ENCODE measurements around the gene DIPK2A. TPM values are rescaled to one million over a fixed set of nuclear protein-coding genes. Genes with fewer than 3 reads are reported as not detected.

DIPK2A gene
- total and polyA plus RNA-seq, 4 experiments from 2014 or later, result 7.8 to 22.8 (median 15.8) TPM

- H3K4me3 ChIP-seq (ENCODE audit: low read length in 2 of 2), result no peak overlapping the region
- ChIA-PET POLR2A (ENCODE audit: partially characterized antibody) (no interaction called here), CTCF (ENCODE audit: partially characterized antibody) (interaction anchor here (0.8 kb wide), 1 partner anchor 13 kb away, joined by 3 read pairs; no protein-coding TSS in a partner anchor)
- H3K27ac ChIP-seq (ENCODE audit: low read depth, low read length), result no peak overlapping the region
- no peaks in the 10 kb centered on the region for H3K9me3 ChIP-seq (ENCODE audit: control insufficient read depth in 1 of 2, low read length in 2 of 2)
- peaks cover 45 to 53% of the 10 kb centered on the region in 2 donors for H3K36me3 Mint-ChIP-seq
- peaks cover 13 to 41% (median 24%) of the 10 kb centered on the region in 4 donors for H3K4me1 Mint-ChIP-seq
- peaks cover 0 to 2% (median 0%) of the 10 kb centered on the region in 8 donors for H3K9me3 Mint-ChIP-seq
- no peaks in the 10 kb centered on the region for H3K27me3 ChIP-seq (ENCODE audit: insufficient read depth, low read length)
- H3K4me1 ChIP-seq (ENCODE audit: insufficient read depth, low read length), result peaks cover 9% of the 10 kb centered on the region
- DNase-seq, result no peak
- no peaks in the 10 kb centered on the region for H3K36me3 ChIP-seq (ENCODE audit: insufficient read depth, low read length)
- peak overlapping the region in 1 of 7 donors; percentile 5 for H3K27ac Mint-ChIP-seq
- intact Hi-C loops (cut with micrococcal nuclease), result no loop called here
- H3K27me3 Mint-ChIP-seq, result no peaks in the 10 kb centered on the region
- H3K4me3 Mint-ChIP-seq, result no peak overlapping the region
These were observed 16.7 kb downstream of the DIPK2A start for GRCh38 chr3:143988306-143988705.

- DNase-seq, result no peak
- Mint-ChIP-seq H3K9me3 (no peaks in the 10 kb centered on the region), H3K27ac (no peak overlapping the region), H3K36me3 (peaks cover 54% of the 10 kb centered on the region in 2 donors), H3K4me1 (peaks cover 9 to 30% (median 16%) of the 10 kb centered on the region in 4 donors), H3K4me3 (no peak overlapping the region), H3K27me3 (no peaks in the 10 kb centered on the region)
- no peak overlapping the region for H3K27ac ChIP-seq (ENCODE audit: low read depth, low read length)
- no peaks in the 10 kb centered on the region for H3K27me3 ChIP-seq (ENCODE audit: insufficient read depth, low read length)
- ChIA-PET POLR2A (ENCODE audit: partially characterized antibody) (no interaction called here), CTCF (ENCODE audit: partially characterized antibody) (no interaction called here)
- no peaks in the 10 kb centered on the region for H3K9me3 ChIP-seq (ENCODE audit: control insufficient read depth in 1 of 2, low read length in 2 of 2)
- intact Hi-C loops (cut with micrococcal nuclease), result no loop called here
- H3K36me3 ChIP-seq (ENCODE audit: insufficient read depth, low read length), result no peaks in the 10 kb centered on the region
- H3K4me3 ChIP-seq (ENCODE audit: low read length in 2 of 2), result no peak overlapping the region
- H3K4me1 ChIP-seq (ENCODE audit: insufficient read depth, low read length), result peaks cover 8% of the 10 kb centered on the region
These were observed 17.8 kb downstream of the DIPK2A start for GRCh38 chr3:143989461-143989860.

GRCh38 chr3:143991713-143992112, 20.1 kb downstream of the DIPK2A start:
- Histone ChIP-seq H3K27me3 (ENCODE audit: insufficient read depth, low read length) (no peaks in the 10 kb centered on the region), H3K4me3 (ENCODE audit: low read length in 2 of 2) (no peak overlapping the region), H3K36me3 (ENCODE audit: insufficient read depth, low read length) (no peaks in the 10 kb centered on the region), H3K4me1 (ENCODE audit: insufficient read depth, low read length) (no peaks in the 10 kb centered on the region), H3K27ac (ENCODE audit: low read depth, low read length) (no peak overlapping the region), H3K9me3 (ENCODE audit: control insufficient read depth in 1 of 2, low read length in 2 of 2) (no peaks in the 10 kb centered on the region)
- no peak overlapping the region for H3K4me3 Mint-ChIP-seq
- intact Hi-C loops (cut with micrococcal nuclease), result no loop called here
- H3K27me3 Mint-ChIP-seq, result no peaks in the 10 kb centered on the region
- CTCF ChIA-PET (ENCODE audit: partially characterized antibody), result no interaction called here
- H3K4me1 Mint-ChIP-seq, result peaks cover 7 to 23% (median 12%) of the 10 kb centered on the region in 4 donors
- H3K36me3 Mint-ChIP-seq, result peaks cover 45 to 53% of the 10 kb centered on the region in 2 donors
- no peak overlapping the region for H3K27ac Mint-ChIP-seq
- DNase-seq, result no peak
- H3K9me3 Mint-ChIP-seq, result no peaks in the 10 kb centered on the region
- POLR2A ChIA-PET (ENCODE audit: partially characterized antibody), result no interaction called here

GRCh38 chr3:143998266-143998665, 26.6 kb downstream of the DIPK2A start:
- POLR2A ChIA-PET (ENCODE audit: partially characterized antibody), result no interaction called here
- no peak overlapping the region for H3K4me3 Mint-ChIP-seq
- H3K36me3 Mint-ChIP-seq, result peaks cover 10 to 11% of the 10 kb centered on the region in 2 donors
- no peak for DNase-seq
- H3K27ac ChIP-seq (ENCODE audit: low read depth, low read length), result no peak overlapping the region
- CTCF ChIA-PET (ENCODE audit: partially characterized antibody), result interaction anchor here (1.7 kb wide), 1 partner anchor 23 kb away, joined by 3 read pairs; no protein-coding TSS in a partner anchor
- intact Hi-C loops (cut with micrococcal nuclease), result no loop called here
- H3K4me1 Mint-ChIP-seq, result no peaks in the 10 kb centered on the region
- no peaks in the 10 kb centered on the region for H3K4me1 ChIP-seq (ENCODE audit: insufficient read depth, low read length)
- no peaks in the 10 kb centered on the region for H3K9me3 ChIP-seq (ENCODE audit: control insufficient read depth in 1 of 2, low read length in 2 of 2)
- H3K27ac Mint-ChIP-seq, result no peak overlapping the region
- H3K27me3 ChIP-seq (ENCODE audit: insufficient read depth, low read length), result no peaks in the 10 kb centered on the region
- no peaks in the 10 kb centered on the region for H3K27me3 Mint-ChIP-seq
- H3K9me3 Mint-ChIP-seq, result no peaks in the 10 kb centered on the region
- no peak overlapping the region for H3K4me3 ChIP-seq (ENCODE audit: low read length in 2 of 2)
- H3K36me3 ChIP-seq (ENCODE audit: insufficient read depth, low read length), result no peaks in the 10 kb centered on the region

GRCh38 chr3:144003051-144003450, 31.4 kb downstream of the DIPK2A start:
- Histone ChIP-seq H3K27me3 (ENCODE audit: insufficient read depth, low read length) (no peaks in the 10 kb centered on the region), H3K9me3 (ENCODE audit: control insufficient read depth in 1 of 2, low read length in 2 of 2) (no peaks in the 10 kb centered on the region), H3K4me3 (ENCODE audit: low read length in 2 of 2) (no peak overlapping the region), H3K4me1 (ENCODE audit: insufficient read depth, low read length) (no peaks in the 10 kb centered on the region), H3K27ac (ENCODE audit: low read depth, low read length) (no peak overlapping the region), H3K36me3 (ENCODE audit: insufficient read depth, low read length) (no peaks in the 10 kb centered on the region)
- no peak for DNase-seq
- POLR2A ChIA-PET (ENCODE audit: partially characterized antibody), result no interaction called here
- H3K27ac Mint-ChIP-seq, result peak overlapping the region in 1 of 7 donors; percentile 15
- no peak overlapping the region for H3K4me3 Mint-ChIP-seq
- H3K36me3 Mint-ChIP-seq, result no peaks in the 10 kb centered on the region
- no peaks in the 10 kb centered on the region for H3K27me3 Mint-ChIP-seq
- intact Hi-C loops (cut with micrococcal nuclease), result no loop called here
- no peaks in the 10 kb centered on the region for H3K9me3 Mint-ChIP-seq
- CTCF ChIA-PET (ENCODE audit: partially characterized antibody), result no interaction called here
- no peaks in the 10 kb centered on the region for H3K4me1 Mint-ChIP-seq

GRCh38 chr3:144010371-144010770, 38.7 kb downstream of the DIPK2A start:
- Histone ChIP-seq H3K27me3 (ENCODE audit: insufficient read depth, low read length) (no peaks in the 10 kb centered on the region), H3K36me3 (ENCODE audit: insufficient read depth, low read length) (no peaks in the 10 kb centered on the region), H3K27ac (ENCODE audit: low read depth, low read length) (no peak overlapping the region), H3K9me3 (ENCODE audit: control insufficient read depth in 1 of 2, low read length in 2 of 2) (no peaks in the 10 kb centered on the region), H3K4me1 (ENCODE audit: insufficient read depth, low read length) (no peaks in the 10 kb centered on the region), H3K4me3 (ENCODE audit: low read length in 2 of 2) (no peak overlapping the region)
- Mint-ChIP-seq H3K4me1 (no peaks in the 10 kb centered on the region), H3K27ac (no peak overlapping the region), H3K36me3 (no peaks in the 10 kb centered on the region), H3K27me3 (no peaks in the 10 kb centered on the region), H3K9me3 (no peaks in the 10 kb centered on the region), H3K4me3 (no peak overlapping the region)
- intact Hi-C loops (cut with micrococcal nuclease), result no loop called here
- POLR2A ChIA-PET (ENCODE audit: partially characterized antibody), result no interaction called here
- CTCF ChIA-PET (ENCODE audit: partially characterized antibody), result no interaction called here
- DNase-seq, result no peak

- no peaks in the 10 kb centered on the region for H3K4me1 ChIP-seq (ENCODE audit: insufficient read depth, low read length)
- intact Hi-C loops (cut with micrococcal nuclease), result no loop called here
- Mint-ChIP-seq H3K4me3 (no peak overlapping the region), H3K4me1 (no peaks in the 10 kb centered on the region), H3K27me3 (no peaks in the 10 kb centered on the region), H3K9me3 (no peaks in the 10 kb centered on the region), H3K36me3 (no peaks in the 10 kb centered on the region), H3K27ac (no peak overlapping the region)
- H3K27ac ChIP-seq (ENCODE audit: low read depth, low read length), result no peak overlapping the region
- H3K36me3 ChIP-seq (ENCODE audit: insufficient read depth, low read length), result no peaks in the 10 kb centered on the region
- H3K4me3 ChIP-seq (ENCODE audit: low read length in 2 of 2), result no peak overlapping the region
- ChIA-PET CTCF (ENCODE audit: partially characterized antibody) (no interaction called here), POLR2A (ENCODE audit: partially characterized antibody) (no interaction called here)
- DNase-seq, result no peak
- H3K27me3 ChIP-seq (ENCODE audit: insufficient read depth, low read length), result no peaks in the 10 kb centered on the region
- no peaks in the 10 kb centered on the region for H3K9me3 ChIP-seq (ENCODE audit: control insufficient read depth in 1 of 2, low read length in 2 of 2)
These were observed 39.7 kb downstream of the DIPK2A start for GRCh38 chr3:144011251-144011799.

GRCh38 chr3:144015133-144015532, 43.5 kb downstream of the DIPK2A start:
- Histone ChIP-seq H3K4me3 (ENCODE audit: low read length in 2 of 2) (no peak overlapping the region), H3K4me1 (ENCODE audit: insufficient read depth, low read length) (no peaks in the 10 kb centered on the region), H3K27me3 (ENCODE audit: insufficient read depth, low read length) (no peaks in the 10 kb centered on the region), H3K27ac (ENCODE audit: low read depth, low read length) (no peak overlapping the region), H3K9me3 (ENCODE audit: control insufficient read depth in 1 of 2, low read length in 2 of 2) (no peaks in the 10 kb centered on the region), H3K36me3 (ENCODE audit: insufficient read depth, low read length) (no peaks in the 10 kb centered on the region)
- DNase-seq, result no peak
- Mint-ChIP-seq H3K4me1 (no peaks in the 10 kb centered on the region), H3K36me3 (no peaks in the 10 kb centered on the region), H3K27ac (no peak overlapping the region), H3K4me3 (no peak overlapping the region), H3K9me3 (peaks cover 0 to 7% (median 1%) of the 10 kb centered on the region in 8 donors), H3K27me3 (peaks cover 0 to 3% of the 10 kb centered on the region in 2 donors)
- intact Hi-C loops (cut with micrococcal nuclease), result no loop called here
- CTCF ChIA-PET (ENCODE audit: partially characterized antibody), result no interaction called here
- POLR2A ChIA-PET (ENCODE audit: partially characterized antibody), result no interaction called here
